ENCODE results near the gene BPIFB1.

GRCh38 chr20:33284937-33285336 is 1.9 kb downstream of the BPIFB1 start:
- TF ChIP-seq FOXK2 (IDR thresholded peaks at IDR 0.05) (no peak), ARNT (IDR thresholded peaks at IDR 0.05) (no peak)

Measured in HEK293T (cell line).